CD4-positive, alpha-beta T cell (primary cell): ENCODE results near the gene RBM26. TPM values are rescaled to one million over a fixed set of nuclear protein-coding genes. Genes with fewer than 3 reads are reported as not detected.
A peak's percentile ranks its signal among the peaks of the same experiment; 100 is the strongest.

Experiments used
- ATAC-seq: fragments of 200-7000 bp; cut with Tn5 transposase; one replicate; pipeline ENCODE4 v1.10.0; 2022; ENCODE audit warnings: mild to moderate bottlenecking; ENCODE audit not compliant: poor library complexity
- CTCF ChIA-PET: fragments of 350-600 bp; sonication (Branson Sonifier 250); formaldehyde crosslinking; loops from one replicate; lab custom pipeline; 2021; ENCODE audit warnings: antibody characterized with exemption, inconsistent platforms; lab: Charles Lee
- POLR2A ChIA-PET: fragments of 350-600 bp; sonication (Branson Sonifier 250); formaldehyde crosslinking; loops from one replicate; lab custom pipeline; 2021; ENCODE audit warnings: antibody characterized with exemption, inconsistent platforms; lab: Charles Lee
- DNase-seq, 14 experiments: peaks; one replicate each; pipeline ENCODE4 v3.0.0-alpha.2; 2013 to 2020; ENCODE audit warnings: mixed read lengths in 2 of 14
- H3K27ac ChIP-seq, 2 donors: one replicate each; pipeline versions ENCODE4 v1.5.1 to v1.7.0; 2013; ENCODE audit warnings: low read length in 2 of 2, low read depth in 1 of 2, mild to moderate bottlenecking in 1 of 2
- H3K27me3 ChIP-seq, 2 experiments: 1 replicate in 1 of 2; 2 replicates in 1 of 2; pipeline versions ENCODE4 v1.6.1 to v1.7.0; 2013; ENCODE audit warnings: low read length in 2 of 2, control low read depth in 1 of 2, mild to moderate bottlenecking in 1 of 2, moderate library complexity in 1 of 2; ENCODE audit not compliant: insufficient read depth in 2 of 2, control insufficient read depth in 1 of 2
- H3K36me3 ChIP-seq: one replicate; pipeline ENCODE4 v1.6.1; 2013; ENCODE audit warnings: low read length, control low read depth; ENCODE audit not compliant: insufficient read depth
- H3K4me1 ChIP-seq: one replicate; pipeline ENCODE4 v1.6.1; 2013; ENCODE audit warnings: low read length, control low read depth; ENCODE audit not compliant: insufficient read depth
- H3K4me3 ChIP-seq: one replicate; pipeline ENCODE4 v1.5.1; 2013; ENCODE audit warnings: mild to moderate bottlenecking, low read length, moderate library complexity
- H3K9me3 ChIP-seq, 2 experiments: 1 replicate in 1 of 2; 2 replicates in 1 of 2; pipeline versions ENCODE4 v1.6.1 to v1.7.0; 2013; ENCODE audit warnings: low read length in 2 of 2, mild to moderate bottlenecking in 2 of 2, control low read depth in 1 of 2, moderate library complexity in 1 of 2; ENCODE audit not compliant: control insufficient read depth in 1 of 2, insufficient read depth in 1 of 2
- H3K27ac Mint-ChIP-seq: one replicate; pipeline ENCODE4 v1.8.0; 2020; ENCODE audit warnings: mixed read lengths
- H3K27me3 Mint-ChIP-seq: one replicate; pipeline ENCODE4 v1.8.0; 2021; ENCODE audit warnings: mixed read lengths
- H3K36me3 Mint-ChIP-seq: one replicate; pipeline ENCODE4 v1.8.0; 2021; ENCODE audit warnings: low read depth, mixed read lengths
- H3K4me1 Mint-ChIP-seq: one replicate; pipeline ENCODE4 v1.8.0; 2021; ENCODE audit warnings: low read depth, mixed read lengths
- H3K4me3 Mint-ChIP-seq: one replicate; pipeline ENCODE4 v1.8.0; 2020; ENCODE audit warnings: mild to moderate bottlenecking, mixed read lengths
- H3K9me3 Mint-ChIP-seq: one replicate; pipeline ENCODE4 v1.8.0; 2020; ENCODE audit warnings: mixed read lengths
- intact Hi-C, 2 experiments: fragments of 100-400 bp; cut with DNase I in 1 of 2; cut with micrococcal nuclease in 1 of 2; formaldehyde crosslinking; loops; one replicate each; pipeline versions ENCODE4 v1.15.1 to v1.9.0; 2023 to 2025; cut with DNase I, micrococcal nuclease
- total RNA-seq, 174 experiments: library from RNA in 2 of 174; stranded (reverse) in 2 of 174; gene quantifications; one replicate each; pipeline ENCODE4 v1.2.3 and lab custom pipeline; 2021 to 2026
- TF ChIP-seq, protein P1 (sequence below): fragments of 200-600 bp; IDR thresholded peaks from one replicate; pipeline ENCODE4 v1.8.0; 2022; ENCODE audit warnings: antibody characterized with exemption, mild to moderate bottlenecking

RBM26 gene
- total RNA-seq, 2 experiments from 2014 or later, result 67.3 to 68.0 TPM

DNA sequence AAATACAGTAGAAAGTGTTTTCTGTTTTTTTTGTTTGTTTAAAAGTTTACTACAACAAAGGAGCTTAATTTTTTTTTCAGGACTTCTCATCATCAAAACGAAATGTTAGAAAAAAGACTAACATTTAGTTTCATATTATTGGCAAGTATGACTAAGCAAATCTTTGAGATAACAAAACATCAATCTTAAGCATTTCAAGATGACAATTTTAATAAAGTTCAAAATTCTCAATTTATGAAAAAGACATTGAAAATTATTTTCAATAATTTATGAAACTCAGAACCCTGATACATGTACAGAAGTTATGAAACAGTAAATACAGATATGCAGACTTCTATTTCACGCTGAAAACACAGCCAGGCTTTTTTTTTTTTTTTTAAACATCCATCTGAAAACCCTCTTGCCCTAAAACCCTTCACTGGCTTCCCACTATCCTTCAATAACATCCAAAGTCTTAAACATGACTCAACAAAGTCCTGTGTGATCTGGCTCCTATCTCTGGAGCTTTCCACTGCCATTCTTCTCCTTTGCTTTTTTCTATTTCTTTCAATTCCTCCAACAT lies 3.9 kb downstream of the RBM26 start:
- ChIA-PET CTCF (interaction anchor here (0.7 to 2.3 kb wide), 3 partner anchors 9 to 16 kb away, joined by 3 to 9 read pairs (median 5); no protein-coding TSS in a partner anchor), POLR2A (interaction anchor here (1.0 to 2.6 kb wide), 2 partner anchors 8 to 79 kb away, joined by 3 to 14 read pairs; partner anchors contain the start of gene NDFIP2)
- TF ChIP-seq, protein P1, sequence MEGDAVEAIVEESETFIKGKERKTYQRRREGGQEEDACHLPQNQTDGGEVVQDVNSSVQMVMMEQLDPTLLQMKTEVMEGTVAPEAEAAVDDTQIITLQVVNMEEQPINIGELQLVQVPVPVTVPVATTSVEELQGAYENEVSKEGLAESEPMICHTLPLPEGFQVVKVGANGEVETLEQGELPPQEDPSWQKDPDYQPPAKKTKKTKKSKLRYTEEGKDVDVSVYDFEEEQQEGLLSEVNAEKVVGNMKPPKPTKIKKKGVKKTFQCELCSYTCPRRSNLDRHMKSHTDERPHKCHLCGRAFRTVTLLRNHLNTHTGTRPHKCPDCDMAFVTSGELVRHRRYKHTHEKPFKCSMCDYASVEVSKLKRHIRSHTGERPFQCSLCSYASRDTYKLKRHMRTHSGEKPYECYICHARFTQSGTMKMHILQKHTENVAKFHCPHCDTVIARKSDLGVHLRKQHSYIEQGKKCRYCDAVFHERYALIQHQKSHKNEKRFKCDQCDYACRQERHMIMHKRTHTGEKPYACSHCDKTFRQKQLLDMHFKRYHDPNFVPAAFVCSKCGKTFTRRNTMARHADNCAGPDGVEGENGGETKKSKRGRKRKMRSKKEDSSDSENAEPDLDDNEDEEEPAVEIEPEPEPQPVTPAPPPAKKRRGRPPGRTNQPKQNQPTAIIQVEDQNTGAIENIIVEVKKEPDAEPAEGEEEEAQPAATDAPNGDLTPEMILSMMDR, result no peak
- Histone ChIP-seq H3K27ac (peak overlapping the region in 1 of 2 donors; percentile 10), H3K9me3 (no peaks in the 10 kb centered on the region), H3K4me1 (peaks cover 21% of the 10 kb centered on the region), H3K4me3 (no peak overlapping the region), H3K36me3 (peaks cover 25% of the 10 kb centered on the region), H3K27me3 (no peaks in the 10 kb centered on the region)
- H3K27ac Mint-ChIP-seq, result no peak overlapping the region
- no peaks in the 10 kb centered on the region for H3K9me3 Mint-ChIP-seq
- peaks cover 55% of the 10 kb centered on the region for H3K4me1 Mint-ChIP-seq
- H3K27me3 Mint-ChIP-seq, result no peaks in the 10 kb centered on the region
- no peak for ATAC-seq
- DNase-seq, result no peak
- intact Hi-C loops, result loop anchor here in 1 of 2 experiments (10.0 kb wide), 1 partner anchor 1707 kb away; the partner anchor contains the start of gene SLAIN1
- peaks cover 55% of the 10 kb centered on the region for H3K36me3 Mint-ChIP-seq
- H3K4me3 Mint-ChIP-seq, result no peak overlapping the region

DNA sequence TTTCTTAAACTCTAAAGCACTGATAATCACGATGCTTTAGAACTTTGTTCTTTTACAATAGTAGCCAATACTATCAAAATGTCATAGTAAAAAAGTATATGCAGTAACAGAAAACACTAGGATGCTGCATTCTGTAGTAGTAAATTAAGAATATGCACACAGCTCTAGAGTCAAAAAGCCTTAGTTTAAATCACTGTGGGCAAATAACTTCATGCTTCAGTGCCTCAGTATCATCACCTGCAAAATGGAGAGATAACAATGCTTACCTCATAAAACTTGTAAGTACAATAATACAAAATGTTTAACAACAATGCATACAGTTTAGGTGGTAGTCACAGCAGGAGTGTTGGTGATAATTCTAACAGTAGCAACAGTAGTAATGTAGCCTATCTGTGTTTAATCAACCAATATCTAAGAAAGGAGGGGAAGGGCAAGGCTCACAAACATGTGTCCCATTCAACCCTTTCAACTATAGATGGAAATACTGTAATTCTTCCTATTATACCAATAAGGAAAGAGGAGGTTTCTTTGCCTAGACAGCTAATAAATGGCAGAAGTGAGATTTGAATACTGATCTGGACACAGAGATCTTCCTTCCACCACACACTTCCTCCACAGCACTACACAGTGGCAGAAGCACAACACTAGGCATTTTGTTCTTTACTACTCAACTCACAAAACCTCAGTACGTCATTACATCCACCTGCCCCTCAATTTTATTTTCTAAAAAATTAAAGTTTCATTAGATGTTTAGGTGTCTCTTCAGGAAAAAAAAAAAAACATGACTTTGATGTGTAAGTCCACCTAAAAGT lies 4.6 kb downstream of the RBM26 start:
- Mint-ChIP-seq H3K36me3 (peaks cover 62% of the 10 kb centered on the region), H3K4me1 (peaks cover 48% of the 10 kb centered on the region), H3K4me3 (no peak overlapping the region), H3K27me3 (no peaks in the 10 kb centered on the region), H3K9me3 (no peaks in the 10 kb centered on the region), H3K27ac (no peak overlapping the region)
- H3K4me3 ChIP-seq, result no peak overlapping the region
- H3K27me3 ChIP-seq, result no peaks in the 10 kb centered on the region
- intact Hi-C loops, result loop anchor here in 1 of 2 experiments (10.0 kb wide), 1 partner anchor 1707 kb away; the partner anchor contains the start of gene SLAIN1
- H3K36me3 ChIP-seq, result peaks cover 27% of the 10 kb centered on the region
- ChIA-PET POLR2A (no interaction called here), CTCF (interaction anchor here (0.7 to 2.3 kb wide), 3 partner anchors 9 to 16 kb away, joined by 3 to 9 read pairs (median 5); no protein-coding TSS in a partner anchor)
- TF ChIP-seq, protein P1, result no peak
- ATAC-seq (no peak), DNase-seq (peak in 2 of 14 experiments; percentile 38 to 50)
- peaks cover 0 to 3% of the 10 kb centered on the region in 2 experiments for H3K9me3 ChIP-seq
- peaks cover 19% of the 10 kb centered on the region for H3K4me1 ChIP-seq
- H3K27ac ChIP-seq, result peak overlapping the region in 1 of 2 donors; percentile 10

DNA sequence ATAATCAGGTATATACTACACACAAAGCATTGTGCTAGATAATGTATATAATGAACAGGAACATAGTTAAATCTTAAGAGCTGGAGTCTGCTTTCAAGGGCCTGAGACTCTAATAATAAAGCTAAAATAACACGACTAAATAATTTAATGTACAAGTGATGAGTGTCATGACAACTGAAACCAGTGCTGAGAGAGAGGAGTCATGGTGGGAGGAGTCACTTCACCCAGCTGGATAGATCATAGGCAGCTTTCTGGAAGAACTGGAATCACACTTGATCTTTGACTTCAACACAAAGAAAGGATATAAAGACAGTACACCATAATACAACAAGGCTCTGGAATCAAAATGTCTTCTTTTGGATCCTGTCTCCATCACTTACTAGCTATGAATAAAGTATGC lies 7.1 kb downstream of the RBM26 start:
- H3K4me3 Mint-ChIP-seq, result no peak overlapping the region
- CTCF ChIA-PET, result interaction anchor here (0.7 to 1.8 kb wide), 3 partner anchors 8 to 24 kb away, joined by 3 to 5 read pairs (median 3); no protein-coding TSS in a partner anchor
- no peak for DNase-seq

More for the DNA sequence above, 7.1 kb downstream of the RBM26 start:
- peaks cover 61% of the 10 kb centered on the region for H3K4me1 Mint-ChIP-seq
- H3K27me3 ChIP-seq, result no peaks in the 10 kb centered on the region
- no peak overlapping the region for H3K27ac ChIP-seq
- peaks cover 0 to 3% of the 10 kb centered on the region in 2 experiments for H3K9me3 ChIP-seq
- POLR2A ChIA-PET, result interaction anchor here (1.1 to 1.5 kb wide), 2 partner anchors 7 to 82 kb away, joined by 4 read pairs; partner anchors contain the start of genes NDFIP2 and RBM26
- intact Hi-C loops, result loop anchor here in 1 of 2 experiments (10.0 kb wide), 2 partner anchors 54 to 744 kb away; partner anchors contain the start of gene OBI1
- no peak overlapping the region for H3K4me3 ChIP-seq
- H3K9me3 Mint-ChIP-seq, result peaks cover 6% of the 10 kb centered on the region
- ATAC-seq, result no peak
- no peak overlapping the region for H3K27ac Mint-ChIP-seq
- peaks cover 17% of the 10 kb centered on the region for H3K4me1 ChIP-seq
- peaks cover 75% of the 10 kb centered on the region for H3K36me3 Mint-ChIP-seq
- TF ChIP-seq, protein P1, result no peak
- H3K36me3 ChIP-seq, result peaks cover 27% of the 10 kb centered on the region
- no peaks in the 10 kb centered on the region for H3K27me3 Mint-ChIP-seq
